ENCODE data around the gene SPINK4.

The SPINK4 gene

DNA sequence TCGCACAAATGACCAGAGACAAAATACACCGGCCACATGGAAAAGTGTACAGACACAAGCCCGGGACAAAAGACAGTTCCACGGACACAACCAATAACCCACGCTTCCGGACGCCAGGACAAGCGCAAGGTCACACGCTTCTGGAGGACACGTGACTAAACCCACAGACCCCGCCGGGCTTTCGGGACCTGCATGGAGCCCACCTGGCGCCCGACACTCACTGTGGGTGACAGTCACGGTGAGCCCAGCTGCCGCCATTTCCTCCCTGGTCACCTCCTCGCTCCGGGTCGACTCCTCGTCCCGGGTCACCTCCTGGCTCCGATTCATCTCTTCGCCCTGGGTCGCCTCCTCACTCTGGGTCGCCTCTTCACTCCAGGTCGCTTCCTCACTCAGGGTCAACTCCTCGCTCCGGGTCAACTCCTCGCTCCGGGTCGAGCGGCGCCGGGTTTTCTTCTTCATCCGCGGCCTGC lies 24.1 kb downstream of the SPINK4 start:
- Histone ChIP-seq H3K4me1 (ENCODE audit: control insufficient read depth, low read depth, low read length) (peaks cover 6% of the 10 kb centered on the region), H3K56ac (ENCODE audit: low read length) (peak overlapping the region; percentile 98), H2BK120ac (ENCODE audit: low read depth, low read length) (no peak overlapping the region), H3K36me3 (ENCODE audit: control insufficient read depth, insufficient read depth, low read length) (peaks cover 4% of the 10 kb centered on the region), H3K18ac (ENCODE audit: low read length) (peak overlapping the region; percentile 20), H4K8ac (ENCODE audit: low read depth, low read length) (no peak overlapping the region), H3K4me3 (ENCODE audit: low read length) (peak overlapping the region; percentile 98), H3K4ac (ENCODE audit: low read depth, low read length) (peak overlapping the region; percentile 17), H3K4me2 (ENCODE audit: low read length) (peak overlapping the region; percentile 97), H2AK5ac (ENCODE audit: low read length) (no peak overlapping the region), H3K79me2 (ENCODE audit: control insufficient read depth, insufficient read depth, low read length) (peaks cover 23% of the 10 kb centered on the region), H3K79me1 (ENCODE audit: low read length) (peaks cover 17% of the 10 kb centered on the region), H3K27ac (ENCODE audit: low read depth, low read length) (peak overlapping the region; percentile 43), H3K23ac (ENCODE audit: low read length) (peak overlapping the region; percentile 95), H3K27me3 (ENCODE audit: insufficient read depth, low read length, poor library complexity) (no peaks in the 10 kb centered on the region), H4K5ac (ENCODE audit: low read length) (no peak overlapping the region), H3K9ac (ENCODE audit: low read length) (peak overlapping the region; percentile 97), H2BK5ac (ENCODE audit: low read length) (no peak overlapping the region), H2BK15ac (replicated peaks; ENCODE audit: low read depth) (no peak overlapping the region)
- WGBS (ENCODE audit: extremely low coverage, insufficient coverage, low lambda C conversion rate): no CpG with 5 or more reads among the region's 37 CpGs
- DNase-seq: no peak

DNA sequence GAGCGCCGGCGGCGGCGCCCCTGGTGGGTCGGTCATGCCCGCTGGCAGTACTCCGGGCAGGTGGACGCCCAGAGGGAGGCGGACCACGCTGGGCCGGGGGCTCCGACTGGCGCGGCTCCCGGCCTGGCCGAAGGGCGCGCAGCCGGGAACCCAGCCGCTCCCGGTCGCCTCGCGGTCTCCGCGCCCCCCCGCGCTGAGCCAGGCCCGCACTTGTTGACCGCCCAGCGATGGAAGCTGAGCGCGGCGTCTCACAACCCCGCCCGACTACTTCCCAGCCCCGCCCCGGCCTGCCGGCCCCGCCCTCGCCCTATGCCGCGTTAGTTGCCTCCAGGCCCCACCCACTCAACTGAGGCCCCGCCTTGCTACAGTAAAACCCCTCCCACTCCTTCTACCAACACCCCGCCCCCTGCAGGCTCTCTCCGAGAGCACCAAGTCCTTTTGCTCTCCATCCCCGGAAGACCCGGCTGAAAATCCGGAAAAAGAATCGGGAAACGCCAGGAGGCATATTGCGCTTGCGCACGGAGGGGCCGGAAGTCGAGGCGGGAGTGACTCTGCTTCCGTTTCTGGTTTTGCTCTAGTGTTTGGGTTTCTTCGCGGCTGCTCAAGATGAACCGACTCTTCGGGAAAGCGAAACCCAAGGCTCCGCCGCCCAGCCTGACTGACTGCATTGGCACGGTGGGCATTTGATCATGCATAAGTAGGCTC lies 24.7 kb downstream of the SPINK4 start, which contains the start of the genes BAG1 and CHMP5:
TSS of gene BAG1 (minus strand) at position 236 of the 705 bp plus-strand sequence.
TSS of gene CHMP5 (plus strand) at position 577 of the 705 bp plus-strand sequence. CDS start at position 607, 30 bp downstream.
- H2BK120ac ChIP-seq (ENCODE audit: low read depth, low read length): no peak within 1 kb of the TSS
- WGBS (ENCODE audit: extremely low coverage, insufficient coverage, low lambda C conversion rate): no CpG with 5 or more reads among the region's 67 CpGs
- H3K23ac ChIP-seq (ENCODE audit: low read length): peak within 1 kb of the TSS; percentile 95
- peaks cover 23% of the 10 kb centered on the region for H3K79me2 ChIP-seq (ENCODE audit: control insufficient read depth, insufficient read depth, low read length)
- H3K18ac ChIP-seq (ENCODE audit: low read length): peak within 1 kb of the TSS; percentile 20
- H3K4me1 ChIP-seq (ENCODE audit: control insufficient read depth, low read depth, low read length): peaks cover 6% of the 10 kb centered on the region
- H2AK5ac ChIP-seq (ENCODE audit: low read length): peak within 1 kb of the TSS; percentile 93
- no peak within 1 kb of the TSS for H2BK15ac ChIP-seq (replicated peaks; ENCODE audit: low read depth)
- no peak within 1 kb of the TSS for H2BK5ac ChIP-seq (ENCODE audit: low read length)
- H3K36me3 ChIP-seq (ENCODE audit: control insufficient read depth, insufficient read depth, low read length): peaks cover 4% of the 10 kb centered on the region
- H4K8ac ChIP-seq (ENCODE audit: low read depth, low read length): no peak within 1 kb of the TSS
- peak within 1 kb of the TSS; percentile 97 for H3K4me2 ChIP-seq (ENCODE audit: low read length)
- H4K5ac ChIP-seq (ENCODE audit: low read length): no peak within 1 kb of the TSS
- peak within 1 kb of the TSS; percentile 98 for H3K56ac ChIP-seq (ENCODE audit: low read length)
- H3K27me3 ChIP-seq (ENCODE audit: insufficient read depth, low read length, poor library complexity): no peaks in the 10 kb centered on the region
- peak; percentile 100 for DNase-seq
- H3K79me1 ChIP-seq (ENCODE audit: low read length): peaks cover 17% of the 10 kb centered on the region
- H3K4ac ChIP-seq (ENCODE audit: low read depth, low read length): peak within 1 kb of the TSS; percentile 17
- H3K27ac ChIP-seq (ENCODE audit: low read depth, low read length): peak within 1 kb of the TSS; percentile 43
- peak within 1 kb of the TSS; percentile 97 for H3K9ac ChIP-seq (ENCODE audit: low read length)
- H3K4me3 ChIP-seq (ENCODE audit: low read length): peak within 1 kb of the TSS; percentile 98

DNA sequence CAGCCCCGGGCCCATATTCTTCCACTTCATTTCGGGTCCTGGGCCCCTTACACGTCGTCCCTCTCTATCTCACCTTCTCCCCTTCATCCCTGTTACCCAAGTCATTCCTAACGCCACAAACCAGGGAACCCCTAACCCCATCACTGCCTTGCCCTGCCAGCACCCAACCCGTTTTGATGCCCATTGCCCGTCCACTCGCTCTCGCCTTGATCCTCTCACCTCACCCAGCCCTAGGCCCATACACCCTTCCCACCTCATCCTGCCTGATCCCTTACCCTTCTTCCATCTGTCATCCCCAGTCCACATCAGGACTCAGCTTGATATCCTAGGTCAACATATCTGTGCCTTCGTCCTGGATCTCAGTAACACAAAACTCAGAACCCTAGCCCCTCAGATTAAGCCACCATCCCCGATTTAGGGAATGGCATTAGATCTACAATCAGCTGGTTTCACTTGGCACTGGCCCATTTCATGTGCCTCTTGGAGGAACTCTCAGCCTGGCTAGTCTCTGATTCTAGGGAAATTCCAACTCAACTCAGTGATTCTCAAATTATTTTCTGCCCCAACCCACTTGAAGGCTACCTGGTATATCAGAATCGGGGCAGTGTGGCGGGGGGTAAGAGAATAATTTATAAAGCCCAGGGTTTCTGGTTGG lies 25.4 kb downstream of the SPINK4 start:
- peak overlapping the region; percentile 93 for H2AK5ac ChIP-seq (ENCODE audit: low read length)
- peak overlapping the region; percentile 95 for H3K4me2 ChIP-seq (ENCODE audit: low read length)
- no peak overlapping the region for H2BK15ac ChIP-seq (replicated peaks; ENCODE audit: low read depth)
- no peaks in the 10 kb centered on the region for H3K27me3 ChIP-seq (ENCODE audit: insufficient read depth, low read length, poor library complexity)
- H3K18ac ChIP-seq (ENCODE audit: low read length): no peak overlapping the region
- no peak overlapping the region for H3K27ac ChIP-seq (ENCODE audit: low read depth, low read length)
- no peak overlapping the region for H3K23ac ChIP-seq (ENCODE audit: low read length)
- H2BK120ac ChIP-seq (ENCODE audit: low read depth, low read length): no peak overlapping the region
- no peak overlapping the region for H4K5ac ChIP-seq (ENCODE audit: low read length)
- H2BK5ac ChIP-seq (ENCODE audit: low read length): no peak overlapping the region
- H3K36me3 ChIP-seq (ENCODE audit: control insufficient read depth, insufficient read depth, low read length): peaks cover 1% of the 10 kb centered on the region
- H3K4me1 ChIP-seq (ENCODE audit: control insufficient read depth, low read depth, low read length): peaks cover 6% of the 10 kb centered on the region
- H3K4me3 ChIP-seq (ENCODE audit: low read length): peak overlapping the region; percentile 67
- no CpG with 5 or more reads among the region's 13 CpGs for WGBS (ENCODE audit: extremely low coverage, insufficient coverage, low lambda C conversion rate)
- peak overlapping the region; percentile 91 for H3K9ac ChIP-seq (ENCODE audit: low read length)
- H3K56ac ChIP-seq (ENCODE audit: low read length): peak overlapping the region; percentile 92
- H3K4ac ChIP-seq (ENCODE audit: low read depth, low read length): no peak overlapping the region
- H3K79me1 ChIP-seq (ENCODE audit: low read length): peaks cover 17% of the 10 kb centered on the region
- no peak for DNase-seq
- no peak overlapping the region for H4K8ac ChIP-seq (ENCODE audit: low read depth, low read length)
- peaks cover 23% of the 10 kb centered on the region for H3K79me2 ChIP-seq (ENCODE audit: control insufficient read depth, insufficient read depth, low read length)

DNA sequence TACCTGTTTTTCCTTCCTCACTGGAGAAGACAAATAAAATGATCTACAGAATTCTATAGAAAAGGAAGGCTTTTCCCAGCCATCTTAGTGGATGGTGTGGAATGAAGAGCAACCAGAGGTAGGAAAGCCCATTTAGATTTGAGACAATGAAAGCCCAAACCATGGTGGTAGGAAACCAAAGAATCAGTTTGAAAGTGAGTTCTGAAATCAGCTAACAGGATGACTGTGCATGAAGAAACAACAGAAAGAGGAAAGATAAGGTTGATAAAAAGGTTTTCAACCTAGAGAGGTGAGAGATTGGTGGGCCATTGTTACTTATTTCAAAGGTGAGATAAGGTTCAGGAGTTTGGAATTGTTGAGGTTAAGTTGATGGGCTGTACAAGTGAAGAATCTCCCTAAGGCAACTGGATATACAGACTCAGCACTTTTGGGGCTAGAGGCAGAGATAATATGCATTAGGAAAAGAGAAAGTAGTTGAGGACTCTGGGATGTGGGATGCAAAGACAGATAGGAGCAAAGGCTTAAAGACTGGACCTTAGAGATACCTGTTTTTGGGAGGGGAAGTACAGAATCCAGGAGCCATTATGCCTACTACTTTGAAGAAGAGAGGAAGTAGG lies 27.3 kb downstream of the SPINK4 start:
- no peaks in the 10 kb centered on the region for H3K27me3 ChIP-seq (ENCODE audit: insufficient read depth, low read length, poor library complexity)
- H3K4me2 ChIP-seq (ENCODE audit: low read length): no peak overlapping the region
- peaks cover 6% of the 10 kb centered on the region for H3K4me1 ChIP-seq (ENCODE audit: control insufficient read depth, low read depth, low read length)
- no peak overlapping the region for H3K4ac ChIP-seq (ENCODE audit: low read depth, low read length)
- no peak overlapping the region for H4K5ac ChIP-seq (ENCODE audit: low read length)
- H3K56ac ChIP-seq (ENCODE audit: low read length): no peak overlapping the region
- no peak overlapping the region for H3K18ac ChIP-seq (ENCODE audit: low read length)
- no peak overlapping the region for H3K23ac ChIP-seq (ENCODE audit: low read length)
- H2AK5ac ChIP-seq (ENCODE audit: low read length): no peak overlapping the region
- H2BK120ac ChIP-seq (ENCODE audit: low read depth, low read length): no peak overlapping the region
- no peak overlapping the region for H2BK15ac ChIP-seq (replicated peaks; ENCODE audit: low read depth)
- peaks cover 17% of the 10 kb centered on the region for H3K79me1 ChIP-seq (ENCODE audit: low read length)
- no peak overlapping the region for H2BK5ac ChIP-seq (ENCODE audit: low read length)
- H3K9ac ChIP-seq (ENCODE audit: low read length): no peak overlapping the region
- H3K79me2 ChIP-seq (ENCODE audit: control insufficient read depth, insufficient read depth, low read length): peaks cover 23% of the 10 kb centered on the region
- peak; percentile 81 for DNase-seq
- no peak overlapping the region for H3K27ac ChIP-seq (ENCODE audit: low read depth, low read length)
- H4K8ac ChIP-seq (ENCODE audit: low read depth, low read length): no peak overlapping the region
- no peak overlapping the region for H3K4me3 ChIP-seq (ENCODE audit: low read length)
- no peaks in the 10 kb centered on the region for H3K36me3 ChIP-seq (ENCODE audit: control insufficient read depth, insufficient read depth, low read length)

DNA sequence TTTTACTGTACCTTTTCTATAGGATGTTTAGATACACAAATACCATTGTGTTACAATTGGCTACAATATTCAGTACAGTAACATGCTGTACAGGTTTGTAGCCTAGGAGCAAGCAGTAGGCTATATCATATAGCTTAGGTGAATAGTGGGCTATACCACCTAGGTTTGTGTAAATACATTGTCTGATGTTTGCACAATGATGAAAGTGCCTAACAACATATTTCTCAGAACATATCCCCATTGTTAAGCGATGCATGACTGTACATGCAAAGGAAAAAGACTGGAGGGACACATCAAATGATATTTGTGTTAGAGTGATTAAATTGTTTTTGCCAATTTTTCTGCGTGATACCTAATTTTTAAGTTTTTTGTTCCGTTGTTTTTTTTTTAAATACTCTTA lies 30.2 kb downstream of the SPINK4 start:
- Histone ChIP-seq H3K18ac (ENCODE audit: low read length) (no peak overlapping the region), H3K27me3 (ENCODE audit: insufficient read depth, low read length, poor library complexity) (no peaks in the 10 kb centered on the region), H3K4me2 (ENCODE audit: low read length) (no peak overlapping the region), H2AK5ac (ENCODE audit: low read length) (no peak overlapping the region), H2BK5ac (ENCODE audit: low read length) (no peak overlapping the region), H3K79me2 (ENCODE audit: control insufficient read depth, insufficient read depth, low read length) (peaks cover 6% of the 10 kb centered on the region), H3K23ac (ENCODE audit: low read length) (no peak overlapping the region), H3K4ac (ENCODE audit: low read depth, low read length) (no peak overlapping the region), H3K79me1 (ENCODE audit: low read length) (peaks cover 3% of the 10 kb centered on the region), H2BK120ac (ENCODE audit: low read depth, low read length) (no peak overlapping the region), H3K27ac (ENCODE audit: low read depth, low read length) (no peak overlapping the region), H3K36me3 (ENCODE audit: control insufficient read depth, insufficient read depth, low read length) (no peaks in the 10 kb centered on the region), H2BK15ac (replicated peaks; ENCODE audit: low read depth) (no peak overlapping the region), H3K4me3 (ENCODE audit: low read length) (no peak overlapping the region), H4K5ac (ENCODE audit: low read length) (no peak overlapping the region), H3K9ac (ENCODE audit: low read length) (no peak overlapping the region), H3K4me1 (ENCODE audit: control insufficient read depth, low read depth, low read length) (peaks cover 3% of the 10 kb centered on the region), H3K56ac (ENCODE audit: low read length) (no peak overlapping the region), H4K8ac (ENCODE audit: low read depth, low read length) (no peak overlapping the region)
- DNase-seq: no peak
- WGBS (ENCODE audit: extremely low coverage, insufficient coverage, low lambda C conversion rate): 100% methylated on average over 1 of the region's 3 CpGs
